ENCODE data around the gene MAP2K2. TPM values are rescaled to one million over a fixed set of nuclear protein-coding genes. Genes with fewer than 3 reads are reported as not detected.

MAP2K2 gene
- total RNA-seq, 1 donor from 2014 or later = 116 TPM

DNA sequence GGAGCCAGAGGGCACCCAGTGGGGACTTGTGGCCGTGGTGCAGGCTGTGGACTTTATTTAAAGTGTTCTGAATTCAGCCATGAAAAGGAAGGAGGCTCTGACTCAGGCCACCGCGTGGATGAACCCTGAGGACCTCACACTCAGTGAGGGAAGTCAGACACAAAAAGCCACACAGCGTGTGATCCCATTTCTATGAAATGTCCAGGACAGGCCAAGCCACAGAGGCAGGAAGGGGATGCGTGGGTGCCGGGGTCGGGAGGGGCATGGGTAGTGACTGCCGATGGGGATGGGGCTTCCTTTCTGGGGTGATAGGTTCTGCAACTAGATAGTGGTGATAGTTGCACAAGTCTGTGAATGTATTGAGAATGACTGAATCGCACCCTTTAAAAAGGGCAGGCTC is 48.5 kb downstream of the MAP2K2 start:
- H3K4me3 ChIP-seq (ENCODE audit: low read depth, low read length) = no peak overlapping the region
- no peaks in the 10 kb centered on the region for H3K36me3 ChIP-seq (ENCODE audit: control insufficient read depth, insufficient read depth, low read length)
- DNase-seq (ENCODE audit: low read depth) (no peak), FAIRE-seq (no peak)
- no peaks in the 10 kb centered on the region for H3K27me3 ChIP-seq (ENCODE audit: control insufficient read depth, insufficient read depth, low read length)
- TF ChIP-seq, protein P1, sequence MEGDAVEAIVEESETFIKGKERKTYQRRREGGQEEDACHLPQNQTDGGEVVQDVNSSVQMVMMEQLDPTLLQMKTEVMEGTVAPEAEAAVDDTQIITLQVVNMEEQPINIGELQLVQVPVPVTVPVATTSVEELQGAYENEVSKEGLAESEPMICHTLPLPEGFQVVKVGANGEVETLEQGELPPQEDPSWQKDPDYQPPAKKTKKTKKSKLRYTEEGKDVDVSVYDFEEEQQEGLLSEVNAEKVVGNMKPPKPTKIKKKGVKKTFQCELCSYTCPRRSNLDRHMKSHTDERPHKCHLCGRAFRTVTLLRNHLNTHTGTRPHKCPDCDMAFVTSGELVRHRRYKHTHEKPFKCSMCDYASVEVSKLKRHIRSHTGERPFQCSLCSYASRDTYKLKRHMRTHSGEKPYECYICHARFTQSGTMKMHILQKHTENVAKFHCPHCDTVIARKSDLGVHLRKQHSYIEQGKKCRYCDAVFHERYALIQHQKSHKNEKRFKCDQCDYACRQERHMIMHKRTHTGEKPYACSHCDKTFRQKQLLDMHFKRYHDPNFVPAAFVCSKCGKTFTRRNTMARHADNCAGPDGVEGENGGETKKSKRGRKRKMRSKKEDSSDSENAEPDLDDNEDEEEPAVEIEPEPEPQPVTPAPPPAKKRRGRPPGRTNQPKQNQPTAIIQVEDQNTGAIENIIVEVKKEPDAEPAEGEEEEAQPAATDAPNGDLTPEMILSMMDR (IDR thresholded peaks at IDR 0.05; ENCODE audit: insufficient read depth, low read length, severe bottlenecking) = no peak

DNA sequence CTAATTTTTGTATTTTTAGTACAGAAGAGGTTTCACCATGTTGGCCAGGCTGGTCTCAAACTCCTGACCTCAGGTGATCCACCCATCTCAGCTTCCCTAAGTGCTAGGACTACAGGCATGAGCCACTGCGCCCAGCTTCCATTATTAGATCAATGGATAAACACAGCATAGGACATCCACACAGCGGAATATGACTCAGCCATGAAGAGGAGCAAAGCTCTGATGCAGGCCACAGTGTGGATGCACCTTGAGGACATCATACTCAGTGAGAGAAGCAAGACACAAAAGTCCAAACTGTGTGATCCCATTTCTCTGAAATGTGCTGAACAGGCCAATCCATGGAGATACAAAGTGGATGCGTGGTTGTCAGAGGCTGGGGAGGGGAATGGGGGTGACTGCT is 52.3 kb downstream of the MAP2K2 start:
- Histone ChIP-seq H3K4me3 (ENCODE audit: low read depth, low read length) (no peak overlapping the region), H3K27me3 (ENCODE audit: control insufficient read depth, insufficient read depth, low read length) (no peaks in the 10 kb centered on the region), H3K36me3 (ENCODE audit: control insufficient read depth, insufficient read depth, low read length) (no peaks in the 10 kb centered on the region)
- TF ChIP-seq, protein P1 (IDR thresholded peaks at IDR 0.05; ENCODE audit: insufficient read depth, low read length, severe bottlenecking) = no peak
- no peak for FAIRE-seq
- no peak for DNase-seq (ENCODE audit: low read depth)

DNA sequence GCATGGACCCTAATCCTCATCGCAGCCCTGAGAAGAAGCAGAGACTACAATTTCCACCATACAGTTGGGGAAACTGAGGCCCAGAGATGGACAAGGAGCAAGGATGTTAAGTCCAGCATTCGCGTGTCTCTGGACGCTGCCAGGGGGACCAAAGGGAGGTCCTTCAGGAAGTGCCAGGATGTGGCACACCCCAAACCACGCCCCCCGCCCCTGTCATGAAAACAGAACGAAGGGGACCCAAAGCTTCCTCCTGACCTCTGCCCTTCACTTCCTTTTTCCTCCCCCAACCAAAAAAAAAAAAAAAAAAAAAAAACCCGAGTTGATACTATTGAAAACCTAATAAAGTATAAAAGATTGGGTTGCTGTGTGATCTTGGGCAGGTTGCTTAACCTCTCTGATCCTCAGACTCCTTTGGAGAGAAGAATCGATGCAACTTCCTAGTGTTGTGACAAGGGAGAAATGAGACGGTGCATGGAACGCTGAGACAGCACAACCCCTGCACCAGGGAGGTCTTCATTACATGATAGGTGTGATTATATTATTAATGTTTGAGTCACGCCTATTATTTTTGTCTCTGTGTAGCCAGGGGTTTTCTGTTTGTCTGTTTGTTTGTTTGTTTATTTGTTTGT is 54.5 kb downstream of the MAP2K2 start:
- Histone ChIP-seq H3K36me3 (ENCODE audit: control insufficient read depth, insufficient read depth, low read length) (no peaks in the 10 kb centered on the region), H3K4me3 (ENCODE audit: low read depth, low read length) (no peak overlapping the region), H3K27me3 (ENCODE audit: control insufficient read depth, insufficient read depth, low read length) (no peaks in the 10 kb centered on the region)
- peak; percentile 36 for FAIRE-seq
- TF ChIP-seq, protein P1 (IDR thresholded peaks at IDR 0.05; ENCODE audit: insufficient read depth, low read length, severe bottlenecking) = no peak
- DNase-seq (ENCODE audit: low read depth) = no peak

DNA sequence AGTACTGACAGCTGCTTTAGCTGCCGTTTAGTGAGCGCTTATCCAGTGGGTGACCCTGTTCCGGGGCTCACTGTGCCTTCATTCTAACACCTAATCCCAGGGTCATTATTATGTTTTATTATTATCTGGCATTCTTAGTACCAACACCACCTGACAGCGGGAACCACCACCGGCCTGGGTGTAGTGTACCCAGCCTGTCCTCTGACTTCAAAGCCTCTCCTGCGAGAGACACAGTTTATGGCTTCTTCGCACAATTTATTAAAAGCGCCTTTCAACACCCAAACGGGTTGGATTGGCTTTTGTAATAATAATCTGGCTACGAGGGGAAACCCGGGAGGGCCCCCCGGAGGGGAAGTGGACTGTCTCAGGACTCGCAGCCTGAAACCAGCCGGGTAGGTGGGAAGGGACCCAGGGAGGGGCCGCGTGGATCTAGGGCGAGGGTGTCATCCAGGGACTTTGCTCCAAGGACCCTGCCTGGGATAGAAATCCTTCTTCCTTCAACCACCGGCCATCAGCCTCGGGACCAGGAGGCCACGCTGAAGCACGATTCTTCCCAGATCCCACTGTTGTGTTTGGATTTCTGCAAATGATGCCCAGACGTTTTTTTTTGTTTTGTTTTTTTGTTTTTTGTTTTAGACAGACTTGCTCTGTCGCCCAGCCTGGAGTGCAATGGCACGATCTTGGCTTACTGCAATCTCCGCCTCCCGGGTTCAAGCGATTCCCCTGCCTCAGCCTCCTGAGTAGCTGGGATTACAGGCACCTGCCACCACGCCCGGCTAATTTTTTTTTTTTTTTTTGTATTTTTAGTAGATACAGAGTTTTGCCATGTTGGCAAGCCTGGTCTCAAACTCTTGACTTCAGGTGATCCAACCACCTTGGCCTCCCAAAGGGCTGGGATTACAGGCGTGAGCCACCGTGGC is 55.6 kb downstream of the MAP2K2 start:
- TF ChIP-seq, protein P1 (IDR thresholded peaks at IDR 0.05; ENCODE audit: insufficient read depth, low read length, severe bottlenecking) = no peak
- peak overlapping the region; percentile 83 for H3K4me3 ChIP-seq (ENCODE audit: low read depth, low read length)
- DNase-seq (ENCODE audit: low read depth) = no peak
- no peaks in the 10 kb centered on the region for H3K27me3 ChIP-seq (ENCODE audit: control insufficient read depth, insufficient read depth, low read length)
- FAIRE-seq = no peak
- H3K36me3 ChIP-seq (ENCODE audit: control insufficient read depth, insufficient read depth, low read length) = peaks cover 5% of the 10 kb centered on the region

DNA sequence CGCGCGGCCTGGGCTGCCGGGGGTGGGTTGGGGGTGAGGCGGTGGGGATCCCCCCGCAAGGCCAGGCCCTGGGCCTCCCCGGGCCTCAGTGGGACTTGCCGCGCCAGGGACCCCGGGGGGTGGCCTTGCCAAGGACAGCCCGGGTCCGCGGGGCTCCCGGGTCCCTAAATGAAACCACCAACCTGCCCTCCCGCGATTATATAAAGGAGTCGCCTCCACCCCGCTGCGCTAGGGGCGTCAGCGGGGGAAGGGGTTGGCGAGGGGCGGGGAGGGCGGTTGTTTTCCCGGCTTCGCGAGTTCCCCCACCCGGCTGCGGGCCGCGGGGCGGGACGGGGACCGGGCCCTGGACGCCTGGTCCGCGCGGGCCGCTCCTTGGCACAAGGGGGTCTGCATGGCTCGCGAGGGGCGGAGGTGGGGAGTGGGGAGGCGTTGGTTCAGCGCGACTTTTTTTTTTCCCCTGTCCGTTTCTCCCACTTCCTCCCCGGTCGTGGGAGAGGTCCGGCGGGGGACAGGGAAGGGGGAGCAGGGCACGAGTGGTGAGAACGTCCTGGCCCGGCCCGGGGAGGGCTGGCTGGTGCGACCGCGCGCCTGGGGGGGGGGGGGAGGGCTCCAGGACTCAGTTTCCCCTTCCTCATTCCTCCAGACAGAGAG is 56.4 kb downstream of the MAP2K2 start:
- Histone ChIP-seq H3K4me3 (ENCODE audit: low read depth, low read length) (peak overlapping the region; percentile 83), H3K27me3 (ENCODE audit: control insufficient read depth, insufficient read depth, low read length) (no peaks in the 10 kb centered on the region), H3K36me3 (ENCODE audit: control insufficient read depth, insufficient read depth, low read length) (peaks cover 9% of the 10 kb centered on the region)
- FAIRE-seq = no peak
- TF ChIP-seq, protein P1 (IDR thresholded peaks at IDR 0.05; ENCODE audit: insufficient read depth, low read length, severe bottlenecking) = no peak
- no peak for DNase-seq (ENCODE audit: low read depth)

Data from bronchial epithelial cell (primary cell).